ENCODE measurements around the gene STK31.
"Not testable (repeated sequence)": the region's sequence is repeated elsewhere in the genome, so short reads cannot be mapped to it uniquely, and the experiment has no call there.

STK31 gene

GRCh38 chr7:23767514-23767913, 57.5 kb downstream of the STK31 start:
- no peak overlapping the region for H3K9ac ChIP-seq (ENCODE audit: low read depth, low read length)
- H3K27me3 ChIP-seq (ENCODE audit: control insufficient read depth, insufficient read depth, low read length) = no peaks in the 10 kb centered on the region
- H3K4me2 ChIP-seq (ENCODE audit: low read length) = no peak overlapping the region
- H3K36me3 ChIP-seq (ENCODE audit: insufficient read depth, low read length) = no peaks in the 10 kb centered on the region
- no peaks in the 10 kb centered on the region for H3K4me1 ChIP-seq (ENCODE audit: control insufficient read depth, insufficient read depth, low read length)
- no peaks in the 10 kb centered on the region for H3K9me3 ChIP-seq (replicated peaks; ENCODE audit: low read length)
- H3K4me3 ChIP-seq (ENCODE audit: low read length) = no peak overlapping the region

DNA sequence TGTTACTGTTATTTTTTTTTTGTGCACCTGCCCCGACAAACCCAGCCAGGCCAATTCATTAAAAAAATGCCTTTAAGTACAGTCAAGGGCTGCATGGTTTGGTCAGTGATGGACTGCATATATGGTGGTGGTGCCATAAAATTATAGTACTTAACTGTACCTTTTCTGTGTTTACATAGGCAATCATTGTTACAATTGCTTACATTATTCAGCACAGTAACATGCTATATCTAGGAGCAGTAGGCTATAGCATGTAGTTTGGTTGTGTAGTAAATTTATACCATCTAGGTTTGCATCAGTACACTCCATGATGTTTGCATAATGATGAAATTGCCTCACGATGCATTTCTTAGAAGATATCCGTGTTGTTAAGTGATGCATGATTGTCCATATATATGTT, 58.0 kb downstream of the STK31 start:
- Histone ChIP-seq H3K9ac (ENCODE audit: low read depth, low read length) (no peak overlapping the region), H3K27me3 (ENCODE audit: control insufficient read depth, insufficient read depth, low read length) (no peaks in the 10 kb centered on the region), H3K4me2 (ENCODE audit: low read length) (no peak overlapping the region), H3K4me1 (ENCODE audit: control insufficient read depth, insufficient read depth, low read length) (no peaks in the 10 kb centered on the region), H3K4me3 (ENCODE audit: low read length) (no peak overlapping the region), H3K36me3 (ENCODE audit: insufficient read depth, low read length) (no peaks in the 10 kb centered on the region), H3K9me3 (replicated peaks; ENCODE audit: low read length) (no peaks in the 10 kb centered on the region)

DNA sequence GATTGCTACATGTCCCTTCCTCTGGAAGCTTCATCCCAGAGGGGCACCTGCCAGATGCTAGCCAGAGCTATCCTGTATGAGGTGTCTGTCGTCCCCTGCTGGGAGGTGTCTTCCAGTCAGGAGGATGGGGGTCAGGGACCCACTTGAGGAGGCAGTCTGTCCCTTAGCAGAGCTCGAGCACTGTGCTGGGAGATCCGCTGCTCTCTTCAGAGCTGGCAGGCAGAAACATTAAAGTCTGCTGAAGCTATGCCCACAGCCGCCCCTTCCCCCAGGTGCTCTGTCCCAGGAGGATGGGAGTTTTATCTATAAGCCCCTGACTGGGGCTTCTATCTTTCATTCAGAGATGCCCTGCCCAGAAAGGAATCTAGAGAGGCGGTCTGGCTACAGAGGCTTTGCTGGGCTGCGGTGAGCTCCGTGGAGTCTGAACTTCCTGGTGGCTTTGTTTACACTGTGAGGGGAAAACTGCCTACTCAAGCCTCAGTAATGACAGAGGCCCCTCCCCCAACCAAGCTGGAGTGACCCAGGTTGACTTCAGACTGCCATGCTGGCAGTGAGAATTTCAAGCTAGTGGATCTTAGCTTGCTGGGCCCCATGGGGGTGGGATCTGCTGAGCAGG, 69.3 kb downstream of the STK31 start:
- H3K4me3 ChIP-seq (ENCODE audit: low read length); H3K9me3 ChIP-seq (replicated peaks; ENCODE audit: low read length); H3K4me2 ChIP-seq (ENCODE audit: low read length); H3K9ac ChIP-seq (ENCODE audit: low read depth, low read length); H3K4me1 ChIP-seq (ENCODE audit: control insufficient read depth, insufficient read depth, low read length); H3K27me3 ChIP-seq (ENCODE audit: control insufficient read depth, insufficient read depth, low read length); H3K36me3 ChIP-seq (ENCODE audit: insufficient read depth, low read length): not testable (repeated sequence)

GRCh38 chr7:23783115-23783514, 73.1 kb downstream of the STK31 start:
- Histone ChIP-seq H3K9ac (ENCODE audit: low read depth, low read length) (no peak overlapping the region), H3K4me2 (ENCODE audit: low read length) (no peak overlapping the region), H3K36me3 (ENCODE audit: insufficient read depth, low read length) (no peaks in the 10 kb centered on the region), H3K4me3 (ENCODE audit: low read length) (no peak overlapping the region), H3K4me1 (ENCODE audit: control insufficient read depth, insufficient read depth, low read length) (no peaks in the 10 kb centered on the region), H3K9me3 (replicated peaks; ENCODE audit: low read length) (no peaks in the 10 kb centered on the region), H3K27me3 (ENCODE audit: control insufficient read depth, insufficient read depth, low read length) (no peaks in the 10 kb centered on the region)

DNA sequence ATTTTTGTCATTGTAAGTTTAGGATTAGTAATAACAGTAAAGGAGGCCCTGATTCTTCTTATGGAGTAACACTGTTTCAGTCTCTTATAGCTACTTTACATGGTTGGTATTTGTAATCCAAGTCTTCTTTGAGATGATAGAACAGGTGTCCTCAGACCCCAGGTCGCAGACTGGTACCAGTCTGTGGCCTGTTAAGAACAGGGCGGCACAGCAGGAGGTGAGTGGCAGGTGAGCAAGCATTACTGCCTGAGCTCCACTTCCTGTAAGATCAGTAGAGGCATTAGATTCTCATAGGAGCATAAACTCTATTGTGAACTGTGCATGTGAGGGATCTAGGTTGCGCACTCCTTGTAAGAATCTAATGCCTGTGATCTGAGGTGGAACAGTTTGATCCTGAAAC, 77.3 kb downstream of the STK31 start:
- H3K27me3 ChIP-seq (ENCODE audit: control insufficient read depth, insufficient read depth, low read length) = no peaks in the 10 kb centered on the region
- H3K9ac ChIP-seq (ENCODE audit: low read depth, low read length) = no peak overlapping the region
- no peak overlapping the region for H3K4me3 ChIP-seq (ENCODE audit: low read length)
- H3K4me2 ChIP-seq (ENCODE audit: low read length) = no peak overlapping the region
- H3K4me1 ChIP-seq (ENCODE audit: control insufficient read depth, insufficient read depth, low read length) = no peaks in the 10 kb centered on the region
- H3K36me3 ChIP-seq (ENCODE audit: insufficient read depth, low read length) = no peaks in the 10 kb centered on the region
- no peaks in the 10 kb centered on the region for H3K9me3 ChIP-seq (replicated peaks; ENCODE audit: low read length)

GRCh38 chr7:23788843-23789242, 78.8 kb downstream of the STK31 start:
- H3K4me2 ChIP-seq (ENCODE audit: low read length) = no peak overlapping the region
- no peaks in the 10 kb centered on the region for H3K4me1 ChIP-seq (ENCODE audit: control insufficient read depth, insufficient read depth, low read length)

DNA sequence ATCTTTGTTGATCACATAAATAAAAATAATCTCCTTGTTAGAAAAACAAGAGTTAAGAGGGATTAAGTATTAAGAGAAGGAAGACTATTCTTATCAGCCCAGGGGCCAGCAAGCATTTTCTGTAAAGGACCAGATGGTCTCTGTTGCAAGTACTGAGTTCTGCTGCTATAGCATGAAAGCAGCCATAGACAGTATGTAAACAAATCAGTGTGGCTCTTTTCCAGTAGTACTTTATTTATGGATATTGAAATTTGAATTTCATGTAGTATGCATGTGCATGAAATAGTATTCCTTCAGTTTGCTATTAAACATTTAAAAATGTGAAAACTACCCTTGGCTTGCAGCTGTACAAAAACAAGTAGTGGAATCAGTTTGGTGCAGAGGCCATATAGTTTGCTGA, 81.7 kb downstream of the STK31 start:
- H3K9ac ChIP-seq (ENCODE audit: low read depth, low read length) = no peak overlapping the region
- H3K9me3 ChIP-seq (replicated peaks; ENCODE audit: low read length) = peaks cover 5% of the 10 kb centered on the region
- H3K36me3 ChIP-seq (ENCODE audit: insufficient read depth, low read length) = no peaks in the 10 kb centered on the region
- no peaks in the 10 kb centered on the region for H3K27me3 ChIP-seq (ENCODE audit: control insufficient read depth, insufficient read depth, low read length)
- H3K4me1 ChIP-seq (ENCODE audit: control insufficient read depth, insufficient read depth, low read length) = no peaks in the 10 kb centered on the region
- no peak overlapping the region for H3K4me2 ChIP-seq (ENCODE audit: low read length)
- no peak overlapping the region for H3K4me3 ChIP-seq (ENCODE audit: low read length)

More at GRCh38 chr7:23788843-23789242, 78.8 kb downstream of the STK31 start:
- H3K4me3 ChIP-seq (ENCODE audit: low read length) = no peak overlapping the region
- no peaks in the 10 kb centered on the region for H3K36me3 ChIP-seq (ENCODE audit: insufficient read depth, low read length)
- H3K9me3 ChIP-seq (replicated peaks; ENCODE audit: low read length) = no peaks in the 10 kb centered on the region
- H3K9ac ChIP-seq (ENCODE audit: low read depth, low read length) = no peak overlapping the region
- no peaks in the 10 kb centered on the region for H3K27me3 ChIP-seq (ENCODE audit: control insufficient read depth, insufficient read depth, low read length)

DNA sequence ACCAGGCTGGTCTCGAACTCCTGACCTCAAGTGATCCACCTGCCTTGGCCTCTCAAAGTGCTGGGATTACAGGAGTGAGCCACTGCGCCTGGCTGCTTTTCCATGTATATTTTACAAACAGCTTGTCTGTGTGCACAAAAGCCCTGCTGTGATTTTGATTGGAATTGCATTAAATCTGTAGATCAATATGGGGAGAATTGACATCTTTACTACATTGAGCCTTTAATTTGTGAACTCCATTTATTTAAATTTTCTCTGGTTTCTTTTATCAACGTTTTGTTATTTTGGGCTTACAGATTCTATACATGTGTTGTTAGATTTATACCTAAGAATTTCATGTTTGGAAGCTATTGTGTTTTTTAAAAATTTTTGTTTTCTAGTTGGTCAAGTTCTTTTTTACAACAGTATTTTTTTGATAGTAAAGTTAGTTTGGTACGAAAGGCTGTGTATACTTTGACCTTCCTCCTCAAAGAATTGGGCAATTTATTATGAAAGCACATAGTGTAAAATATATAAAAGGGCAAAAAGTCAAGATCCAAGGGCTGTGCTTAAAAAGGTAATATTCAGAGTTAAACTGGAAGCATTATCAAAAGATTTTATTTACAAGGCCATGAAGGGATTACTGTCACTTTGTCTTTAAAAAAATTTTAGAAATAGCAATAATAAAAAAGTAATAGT, 92.8 kb downstream of the STK31 start:
- Histone ChIP-seq H3K4me3 (ENCODE audit: low read length) (no peak overlapping the region), H3K4me1 (ENCODE audit: control insufficient read depth, insufficient read depth, low read length) (no peaks in the 10 kb centered on the region), H3K36me3 (ENCODE audit: insufficient read depth, low read length) (no peaks in the 10 kb centered on the region), H3K9me3 (replicated peaks; ENCODE audit: low read length) (no peaks in the 10 kb centered on the region), H3K9ac (ENCODE audit: low read depth, low read length) (no peak overlapping the region), H3K4me2 (ENCODE audit: low read length) (no peak overlapping the region), H3K27me3 (ENCODE audit: control insufficient read depth, insufficient read depth, low read length) (no peaks in the 10 kb centered on the region)

DNA sequence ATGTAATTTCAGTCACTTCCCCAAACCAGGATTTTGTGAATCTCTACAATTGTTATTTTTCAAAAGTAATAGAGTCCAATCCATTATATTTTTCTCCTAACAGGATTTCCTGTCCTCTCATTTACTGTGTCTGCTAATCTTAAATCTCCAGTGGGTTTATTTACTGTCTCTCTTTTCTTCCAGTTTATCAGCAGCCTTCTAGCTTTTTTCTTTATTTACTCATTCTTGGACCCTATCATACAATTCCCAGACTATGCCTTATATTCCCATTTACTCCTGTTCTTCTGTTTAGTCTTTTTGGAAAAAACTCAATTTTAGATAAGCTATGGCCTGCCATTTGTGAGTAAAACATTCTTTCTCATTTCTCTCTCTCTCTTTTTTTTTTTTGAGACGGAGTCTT, 94.7 kb downstream of the STK31 start:
- Histone ChIP-seq H3K4me2 (ENCODE audit: low read length) (no peak overlapping the region), H3K9me3 (replicated peaks; ENCODE audit: low read length) (no peaks in the 10 kb centered on the region), H3K27me3 (ENCODE audit: control insufficient read depth, insufficient read depth, low read length) (no peaks in the 10 kb centered on the region), H3K4me1 (ENCODE audit: control insufficient read depth, insufficient read depth, low read length) (no peaks in the 10 kb centered on the region), H3K9ac (ENCODE audit: low read depth, low read length) (no peak overlapping the region), H3K4me3 (ENCODE audit: low read length) (no peak overlapping the region), H3K36me3 (ENCODE audit: insufficient read depth, low read length) (no peaks in the 10 kb centered on the region)

DNA sequence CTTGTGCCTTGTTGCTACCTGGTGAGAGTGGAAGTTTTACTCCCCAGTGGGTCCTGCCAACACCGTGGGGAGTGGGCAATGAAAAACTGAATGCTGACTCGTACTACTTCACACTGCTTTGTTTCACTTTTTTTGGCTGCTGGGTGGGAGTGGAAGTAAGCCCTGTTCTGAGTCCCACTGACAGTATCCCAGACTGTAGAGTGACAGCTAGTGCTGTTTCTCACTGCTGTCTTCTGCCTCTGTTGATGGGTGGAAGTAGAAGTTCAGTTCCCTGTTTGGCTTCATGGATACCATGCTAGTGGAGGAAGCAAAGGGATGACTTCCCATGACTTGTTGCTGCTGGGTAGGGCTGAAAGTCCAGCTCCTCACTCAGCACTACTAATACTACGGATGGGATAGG, 98.4 kb downstream of the STK31 start:
- Histone ChIP-seq H3K4me3 (ENCODE audit: low read length) (no peak overlapping the region), H3K36me3 (ENCODE audit: insufficient read depth, low read length) (no peaks in the 10 kb centered on the region), H3K9me3 (replicated peaks; ENCODE audit: low read length) (no peaks in the 10 kb centered on the region), H3K9ac (ENCODE audit: low read depth, low read length) (no peak overlapping the region), H3K4me1 (ENCODE audit: control insufficient read depth, insufficient read depth, low read length) (no peaks in the 10 kb centered on the region), H3K27me3 (ENCODE audit: control insufficient read depth, insufficient read depth, low read length) (no peaks in the 10 kb centered on the region), H3K4me2 (ENCODE audit: low read length) (no peak overlapping the region)

DNA sequence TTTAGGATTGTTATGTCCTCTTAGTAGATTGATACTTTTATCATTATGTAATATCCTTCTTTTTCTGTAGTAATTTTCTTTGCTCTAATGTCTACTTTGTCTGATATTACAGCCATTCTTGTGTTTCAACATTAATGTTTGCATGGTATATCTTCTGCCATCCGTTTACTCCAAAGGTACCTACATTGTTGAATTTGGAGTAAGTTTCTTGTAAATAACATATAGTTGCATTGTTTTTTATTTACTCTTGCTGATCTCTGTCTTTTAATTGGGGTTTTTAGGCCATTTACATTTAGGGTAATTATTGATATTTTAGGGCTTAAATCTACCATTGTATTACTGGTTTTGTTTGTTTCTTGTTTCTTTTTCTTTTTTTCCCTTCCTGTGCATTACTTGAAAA, 100.1 kb downstream of the STK31 start:
- no peak overlapping the region for H3K9ac ChIP-seq (ENCODE audit: low read depth, low read length)
- H3K36me3 ChIP-seq (ENCODE audit: insufficient read depth, low read length) = no peaks in the 10 kb centered on the region
- no peak overlapping the region for H3K4me2 ChIP-seq (ENCODE audit: low read length)
- H3K4me3 ChIP-seq (ENCODE audit: low read length) = no peak overlapping the region
- no peaks in the 10 kb centered on the region for H3K27me3 ChIP-seq (ENCODE audit: control insufficient read depth, insufficient read depth, low read length)
- H3K4me1 ChIP-seq (ENCODE audit: control insufficient read depth, insufficient read depth, low read length) = no peaks in the 10 kb centered on the region
- no peaks in the 10 kb centered on the region for H3K9me3 ChIP-seq (replicated peaks; ENCODE audit: low read length)

- H3K9me3 ChIP-seq (replicated peaks; ENCODE audit: low read length) = no peaks in the 10 kb centered on the region
- H3K36me3 ChIP-seq (ENCODE audit: insufficient read depth, low read length) = no peaks in the 10 kb centered on the region
- H3K4me2 ChIP-seq (ENCODE audit: low read length) = no peak overlapping the region
- no peak overlapping the region for H3K4me3 ChIP-seq (ENCODE audit: low read length)
- H3K4me1 ChIP-seq (ENCODE audit: control insufficient read depth, insufficient read depth, low read length) = no peaks in the 10 kb centered on the region
- no peak overlapping the region for H3K9ac ChIP-seq (ENCODE audit: low read depth, low read length)
- H3K27me3 ChIP-seq (ENCODE audit: control insufficient read depth, insufficient read depth, low read length) = no peaks in the 10 kb centered on the region
Measured at GRCh38 chr7:23811540-23811939, 101.5 kb downstream of the STK31 start.
